Muscle layer of duodenum (tissue), 2 donors: ENCODE data around the gene PRKAR1B.
"Not testable (repeated sequence)": the region's sequence is repeated elsewhere in the genome, so short reads cannot be mapped to it uniquely, and the experiment has no call there.

ENCODE experiments used
- H3K27ac ChIP-seq: one replicate; pipeline ENCODE4 v1.7.0; 2013; ENCODE audit warnings: mild to moderate bottlenecking, low read length
- H3K27me3 ChIP-seq: one replicate; pipeline ENCODE4 v1.7.0; 2013; ENCODE audit warnings: low read depth, mild to moderate bottlenecking, control low read depth, low read length
- H3K36me3 ChIP-seq, 2 donors: one replicate each; pipeline ENCODE4 v1.7.0; 2013; ENCODE audit warnings: low read length in 2 of 2, control low read depth in 1 of 2, mild to moderate bottlenecking in 1 of 2; ENCODE audit not compliant: insufficient read depth in 2 of 2, control insufficient read depth in 1 of 2
- H3K4me1 ChIP-seq, 2 donors: one replicate each; pipeline ENCODE4 v1.7.0; 2013; ENCODE audit warnings: low read length in 2 of 2, mild to moderate bottlenecking in 2 of 2, control low read depth in 1 of 2, moderate library complexity in 1 of 2; ENCODE audit not compliant: insufficient read depth in 2 of 2, control insufficient read depth in 1 of 2
- H3K4me3 ChIP-seq, 2 donors: one replicate each; pipeline ENCODE4 v1.7.0; 2013; ENCODE audit warnings: low read length in 2 of 2, low read depth in 1 of 2, mild to moderate bottlenecking in 1 of 2
- H3K9me3 ChIP-seq, 2 donors: one replicate each; pipeline ENCODE4 v1.7.0; 2013; ENCODE audit warnings: low read length in 2 of 2, control low read depth in 1 of 2, mild to moderate bottlenecking in 1 of 2; ENCODE audit not compliant: control insufficient read depth in 1 of 2
- donor health status: healthy.

The PRKAR1B gene

GRCh38 chr7:746155-747061 lies 19.3 kb upstream of the PRKAR1B start:
- Histone ChIP-seq H3K36me3 (peaks cover 8 to 22% of the 10 kb centered on the region in 2 donors), H3K27ac (no peak overlapping the region), H3K4me3 (no peak overlapping the region), H3K4me1 (no peaks in the 10 kb centered on the region), H3K9me3 (no peaks in the 10 kb centered on the region), H3K27me3 (no peaks in the 10 kb centered on the region)

DNA sequence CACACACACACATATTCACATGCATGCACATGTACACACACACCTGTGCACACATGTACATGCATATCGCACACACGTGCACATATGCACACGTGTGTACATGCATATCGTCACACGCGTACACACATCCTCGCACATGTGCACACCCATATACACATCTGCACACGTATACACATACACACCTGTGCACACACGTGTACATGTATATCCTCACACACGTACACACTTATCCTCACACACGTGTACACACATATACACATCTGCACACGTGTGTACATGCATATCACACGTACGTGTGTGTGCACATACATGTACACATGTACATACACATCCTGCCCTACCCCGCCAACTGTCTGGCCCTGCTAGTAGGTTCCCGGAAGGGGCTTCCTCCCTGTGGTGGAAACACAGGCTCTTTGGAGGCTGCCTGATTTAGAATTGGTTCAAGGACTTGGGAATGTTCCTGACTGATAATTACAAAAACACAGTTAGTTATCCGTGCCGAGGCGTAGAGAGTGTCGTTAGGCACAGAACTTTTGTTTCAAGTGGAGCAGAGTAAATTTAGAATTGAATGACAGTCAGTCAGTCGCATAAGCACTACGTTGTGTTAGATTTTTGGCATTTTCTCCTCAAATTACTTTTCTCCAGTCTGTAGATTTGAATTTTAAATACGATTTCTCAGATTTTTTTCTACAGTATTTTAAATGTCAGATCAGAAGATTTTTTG lies 18.5 kb upstream of the PRKAR1B start:
- no peaks in the 10 kb centered on the region for H3K9me3 ChIP-seq
- H3K36me3 ChIP-seq = peaks cover 8 to 30% of the 10 kb centered on the region in 2 donors
- H3K4me1 ChIP-seq = no peaks in the 10 kb centered on the region
- H3K27ac ChIP-seq = no peak overlapping the region
- H3K4me3 ChIP-seq = no peak overlapping the region
- no peaks in the 10 kb centered on the region for H3K27me3 ChIP-seq

GRCh38 chr7:744854-745430 lies 17.9 kb upstream of the PRKAR1B start:
- Histone ChIP-seq H3K4me3 (no peak overlapping the region), H3K36me3 (peaks cover 8 to 36% of the 10 kb centered on the region in 2 donors), H3K9me3 (no peaks in the 10 kb centered on the region), H3K27me3 (no peaks in the 10 kb centered on the region), H3K4me1 (no peaks in the 10 kb centered on the region), H3K27ac (no peak overlapping the region)

- H3K36me3 ChIP-seq = peaks cover 8 to 44% of the 10 kb centered on the region in 2 donors
- H3K9me3 ChIP-seq, H3K27ac ChIP-seq, H3K4me3 ChIP-seq, H3K27me3 ChIP-seq, H3K4me1 ChIP-seq: not testable (repeated sequence)
These were observed 17.0 kb upstream of the PRKAR1B start for GRCh38 chr7:744128-744520.

GRCh38 chr7:743341-744127 lies 16.5 kb upstream of the PRKAR1B start:
- H3K36me3 ChIP-seq = peaks cover 8 to 49% of the 10 kb centered on the region in 2 donors
- H3K27me3 ChIP-seq, H3K4me1 ChIP-seq, H3K27ac ChIP-seq, H3K4me3 ChIP-seq, H3K9me3 ChIP-seq: not testable (repeated sequence)

- no peak overlapping the region for H3K27ac ChIP-seq
- no peaks in the 10 kb centered on the region for H3K4me1 ChIP-seq
- no peaks in the 10 kb centered on the region for H3K9me3 ChIP-seq
- H3K27me3 ChIP-seq = no peaks in the 10 kb centered on the region
- H3K36me3 ChIP-seq = peaks cover 8 to 50% of the 10 kb centered on the region in 2 donors
- no peak overlapping the region for H3K4me3 ChIP-seq
These were observed 15.7 kb upstream of the PRKAR1B start for GRCh38 chr7:742791-743190.

- Histone ChIP-seq H3K9me3 (no peaks in the 10 kb centered on the region), H3K4me1 (no peaks in the 10 kb centered on the region), H3K27me3 (no peaks in the 10 kb centered on the region), H3K27ac (no peak overlapping the region), H3K36me3 (peaks cover 8 to 50% of the 10 kb centered on the region in 2 donors), H3K4me3 (no peak overlapping the region)
These were observed 14.8 kb upstream of the PRKAR1B start for GRCh38 chr7:741850-742249.

DNA sequence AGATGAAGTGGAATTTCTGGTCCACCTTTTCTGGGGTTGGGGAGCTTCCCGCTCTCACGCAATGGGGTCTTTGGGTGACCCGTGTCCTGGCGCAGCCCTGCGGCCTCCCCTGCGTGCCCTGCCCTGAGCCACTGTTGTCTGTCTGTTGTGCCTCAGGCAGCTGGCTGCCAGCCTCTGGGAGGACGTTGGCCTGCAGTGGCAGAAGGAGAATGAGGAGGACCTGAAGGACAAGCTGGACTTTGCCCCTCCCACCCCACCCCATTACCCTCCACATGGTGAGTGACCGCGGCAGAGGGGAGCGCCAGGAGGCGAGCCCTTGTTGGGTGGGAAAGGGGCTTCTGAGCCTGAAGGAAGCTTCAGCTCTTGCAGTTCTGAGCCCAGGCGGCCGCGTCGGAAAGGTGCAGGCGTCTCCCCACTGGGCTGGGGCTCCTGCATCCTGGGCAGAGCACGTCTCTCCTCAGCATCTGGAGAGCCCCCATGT lies 14.2 kb upstream of the PRKAR1B start:
- Histone ChIP-seq H3K4me1 (no peaks in the 10 kb centered on the region), H3K9me3 (no peaks in the 10 kb centered on the region), H3K27ac (no peak overlapping the region), H3K27me3 (no peaks in the 10 kb centered on the region), H3K36me3 (peaks cover 8 to 50% of the 10 kb centered on the region in 2 donors), H3K4me3 (no peak overlapping the region)

DNA sequence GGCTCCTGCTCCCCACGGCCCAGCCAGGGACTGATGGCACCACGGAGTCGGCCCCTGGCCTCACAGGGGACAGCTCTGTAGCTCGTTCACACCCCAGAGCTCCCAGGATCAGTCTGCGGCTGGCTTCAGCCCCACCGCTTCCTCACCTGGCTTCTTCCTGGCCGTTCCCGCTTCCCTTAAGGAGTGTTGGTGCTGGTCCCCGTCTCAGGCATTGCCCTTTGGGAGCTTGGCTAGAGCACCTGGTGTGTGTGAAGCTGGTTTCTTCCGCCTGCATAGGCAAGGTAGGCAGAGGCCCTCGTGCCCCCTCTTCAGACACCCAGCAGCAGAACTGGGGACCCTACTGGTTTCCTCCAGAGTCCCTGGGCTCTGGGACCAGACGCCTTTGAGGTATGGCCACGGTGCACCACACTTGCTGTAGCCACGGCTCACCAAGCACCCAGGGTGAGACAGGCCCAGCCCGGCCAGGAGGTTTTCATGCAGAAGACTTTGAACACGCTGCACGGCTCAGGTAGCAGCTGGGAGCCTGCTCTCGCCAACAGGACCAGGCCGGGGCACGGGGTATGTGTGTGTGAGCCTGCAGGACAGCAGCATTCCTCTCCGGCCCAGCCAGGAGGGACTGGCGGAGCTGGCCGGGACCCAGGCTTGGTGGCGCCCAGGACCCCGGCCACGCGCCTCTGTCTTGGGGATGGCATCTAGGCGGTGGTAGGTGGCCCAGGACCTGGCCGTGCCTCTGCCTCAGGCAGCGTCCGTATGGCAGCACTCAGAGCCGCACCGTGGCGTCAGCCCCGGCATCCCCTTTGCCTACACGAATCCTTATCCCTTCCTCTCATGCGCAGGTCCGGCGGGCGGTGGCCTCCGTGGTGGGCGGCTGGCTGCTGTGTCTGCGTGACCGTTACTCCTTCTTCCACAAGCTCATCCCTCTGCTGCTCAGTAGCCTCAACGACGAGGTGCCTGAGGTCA lies 13.2 kb upstream of the PRKAR1B start:
- Histone ChIP-seq H3K4me3 (no peak overlapping the region), H3K9me3 (no peaks in the 10 kb centered on the region), H3K4me1 (no peaks in the 10 kb centered on the region), H3K27ac (no peak overlapping the region), H3K27me3 (no peaks in the 10 kb centered on the region), H3K36me3 (peaks cover 5 to 48% of the 10 kb centered on the region in 2 donors)

- H3K9me3 ChIP-seq = no peaks in the 10 kb centered on the region
- H3K4me1 ChIP-seq = no peaks in the 10 kb centered on the region
- no peak overlapping the region for H3K4me3 ChIP-seq
- H3K27me3 ChIP-seq = no peaks in the 10 kb centered on the region
- H3K27ac ChIP-seq = no peak overlapping the region
- H3K36me3 ChIP-seq = peaks cover 0 to 43% of the 10 kb centered on the region in 2 donors
These were observed 12.4 kb upstream of the PRKAR1B start for GRCh38 chr7:739455-739982.
